PFSK-1 (cell line): ENCODE results near the gene FAM117A.

Experiments used
- FOXP2 ChIP-seq: optimal IDR thresholded peaks from 2 replicates; pipeline ENCODE3; 2011; ENCODE audit warnings: borderline replicate concordance, control low read depth, inconsistent platforms; ENCODE audit not compliant: insufficient read depth; ENCODE audit errors: extremely low read length, extremely low read depth
- POLR2AphosphoS5 ChIP-seq: IDR thresholded peaks from 2 replicates; pipeline ENCODE4 v1.6.1; 2012; ENCODE audit warnings: low read depth, mild to moderate bottlenecking, control low read depth, low read length, moderate library complexity
- SIN3A ChIP-seq: IDR thresholded peaks from 2 replicates; pipeline ENCODE4 v1.6.1; 2012; ENCODE audit warnings: mild to moderate bottlenecking, low read length, moderate library complexity, borderline replicate concordance; ENCODE audit not compliant: insufficient read depth
- TAF1 ChIP-seq: IDR thresholded peaks from 2 replicates; pipeline ENCODE4 v1.6.1; 2012; ENCODE audit warnings: low read length, control low read depth, borderline replicate concordance; ENCODE audit not compliant: insufficient read depth
- TF ChIP-seq, protein P1 (sequence below), 2 experiments: IDR thresholded peaks; 2 replicates each; pipeline versions ENCODE4 v1.6.1 to v1.8.0; 2011 to 2012; ENCODE audit warnings: low read depth in 2 of 2, low read length in 2 of 2, control low read depth in 1 of 2, inconsistent platforms in 1 of 2, mild to moderate bottlenecking in 1 of 2, moderate library complexity in 1 of 2; ENCODE audit not compliant: insufficient read depth in 1 of 2

Gene FAM117A

DNA sequence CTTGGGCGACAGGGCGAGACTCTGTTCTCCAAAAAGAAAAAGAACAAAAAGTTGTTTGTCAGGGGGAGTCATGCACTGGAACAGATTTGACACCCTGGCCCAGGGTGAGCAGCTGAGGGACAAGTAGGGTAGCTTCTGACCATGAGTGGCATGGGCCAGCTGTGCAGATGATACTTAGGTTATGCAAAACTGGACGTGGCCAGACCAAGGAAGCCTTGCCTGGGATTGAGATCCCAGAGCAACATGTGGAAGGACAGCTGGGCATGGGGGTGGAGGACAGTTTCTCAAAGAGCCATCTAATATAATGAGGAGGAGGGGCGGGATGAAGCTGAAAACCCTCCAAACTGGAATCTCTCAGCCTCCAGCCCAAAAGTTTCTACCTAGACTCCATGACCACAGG is 36.6 kb downstream of the FAM117A start:
- no peak for TF ChIP-seq SIN3A
- TF ChIP-seq, protein P1, sequence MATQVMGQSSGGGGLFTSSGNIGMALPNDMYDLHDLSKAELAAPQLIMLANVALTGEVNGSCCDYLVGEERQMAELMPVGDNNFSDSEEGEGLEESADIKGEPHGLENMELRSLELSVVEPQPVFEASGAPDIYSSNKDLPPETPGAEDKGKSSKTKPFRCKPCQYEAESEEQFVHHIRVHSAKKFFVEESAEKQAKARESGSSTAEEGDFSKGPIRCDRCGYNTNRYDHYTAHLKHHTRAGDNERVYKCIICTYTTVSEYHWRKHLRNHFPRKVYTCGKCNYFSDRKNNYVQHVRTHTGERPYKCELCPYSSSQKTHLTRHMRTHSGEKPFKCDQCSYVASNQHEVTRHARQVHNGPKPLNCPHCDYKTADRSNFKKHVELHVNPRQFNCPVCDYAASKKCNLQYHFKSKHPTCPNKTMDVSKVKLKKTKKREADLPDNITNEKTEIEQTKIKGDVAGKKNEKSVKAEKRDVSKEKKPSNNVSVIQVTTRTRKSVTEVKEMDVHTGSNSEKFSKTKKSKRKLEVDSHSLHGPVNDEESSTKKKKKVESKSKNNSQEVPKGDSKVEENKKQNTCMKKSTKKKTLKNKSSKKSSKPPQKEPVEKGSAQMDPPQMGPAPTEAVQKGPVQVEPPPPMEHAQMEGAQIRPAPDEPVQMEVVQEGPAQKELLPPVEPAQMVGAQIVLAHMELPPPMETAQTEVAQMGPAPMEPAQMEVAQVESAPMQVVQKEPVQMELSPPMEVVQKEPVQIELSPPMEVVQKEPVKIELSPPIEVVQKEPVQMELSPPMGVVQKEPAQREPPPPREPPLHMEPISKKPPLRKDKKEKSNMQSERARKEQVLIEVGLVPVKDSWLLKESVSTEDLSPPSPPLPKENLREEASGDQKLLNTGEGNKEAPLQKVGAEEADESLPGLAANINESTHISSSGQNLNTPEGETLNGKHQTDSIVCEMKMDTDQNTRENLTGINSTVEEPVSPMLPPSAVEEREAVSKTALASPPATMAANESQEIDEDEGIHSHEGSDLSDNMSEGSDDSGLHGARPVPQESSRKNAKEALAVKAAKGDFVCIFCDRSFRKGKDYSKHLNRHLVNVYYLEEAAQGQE (IDR thresholded peaks at IDR 0.05; ENCODE audit: insufficient read depth in 1 of 2, low read depth in 2 of 2, low read length in 2 of 2): no peak
- no peak for TF ChIP-seq POLR2AphosphoS5
- no peak for TF ChIP-seq FOXP2
- TF ChIP-seq TAF1: no peak

DNA sequence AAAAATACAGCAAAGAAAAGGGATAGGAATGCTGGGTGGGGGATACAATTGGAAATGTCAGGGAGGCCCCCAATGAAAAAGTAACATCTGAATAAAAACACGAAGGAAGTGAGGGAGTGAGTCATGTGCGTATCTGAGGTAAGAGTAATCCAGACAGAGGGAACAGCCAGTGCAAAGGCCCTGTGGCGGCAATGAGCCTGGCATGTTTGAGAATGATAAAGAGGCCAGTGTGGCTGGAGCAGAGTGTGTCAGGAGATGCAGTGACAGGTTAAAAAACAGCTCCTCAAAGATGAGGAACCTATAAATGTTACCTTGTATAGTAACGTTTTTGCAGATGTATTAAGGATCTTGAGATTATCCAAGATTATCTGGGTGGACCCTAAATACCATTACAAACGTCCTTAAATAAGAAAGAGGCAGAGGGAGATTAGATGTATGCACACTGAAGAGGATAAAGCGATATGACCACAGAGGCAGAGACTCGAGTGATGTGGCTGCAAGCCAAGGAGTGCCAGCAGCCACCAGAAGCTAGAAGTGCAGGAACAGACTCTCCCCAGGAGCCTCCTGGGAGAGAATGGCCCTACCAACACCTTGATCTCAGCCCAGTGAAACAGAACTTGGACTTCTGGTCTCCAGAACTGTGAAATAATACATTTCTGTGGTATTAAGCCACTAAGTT is 38.3 kb downstream of the FAM117A start:
- TF ChIP-seq TAF1 (no peak), FOXP2 (no peak)

DNA sequence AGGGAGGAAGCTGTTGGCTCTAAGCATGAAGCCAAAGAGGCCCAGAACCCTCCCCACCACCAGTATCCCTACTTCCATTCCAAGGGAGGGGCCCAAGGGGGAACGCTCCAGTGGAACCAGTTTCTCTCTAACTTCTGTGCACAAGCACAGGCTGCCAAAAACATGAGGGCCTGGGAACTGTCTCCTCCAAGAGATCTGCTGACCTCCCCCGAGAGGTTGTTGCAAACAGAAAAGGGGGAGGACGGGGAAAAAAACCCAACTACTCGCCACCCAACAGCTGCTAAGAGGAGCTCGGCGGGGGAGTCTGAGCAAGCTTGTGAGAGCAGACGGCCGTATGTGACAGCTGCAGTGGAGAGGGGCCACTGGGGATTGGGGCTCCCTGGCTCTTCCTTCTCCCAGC is 40.5 kb downstream of the FAM117A start:
- TF ChIP-seq POLR2AphosphoS5 (no peak), SIN3A (no peak), TAF1 (no peak), FOXP2 (no peak)
- TF ChIP-seq, protein P1 (IDR thresholded peaks at IDR 0.05; ENCODE audit: insufficient read depth in 1 of 2, low read depth in 2 of 2, low read length in 2 of 2): no peak

GRCh38 chr17:49722066-49722465 is 41.9 kb downstream of the FAM117A start:
- TF ChIP-seq POLR2AphosphoS5 (no peak), SIN3A (no peak), TAF1 (no peak), FOXP2 (no peak)
- TF ChIP-seq, protein P1 (IDR thresholded peaks at IDR 0.05; ENCODE audit: insufficient read depth in 1 of 2, low read depth in 2 of 2, low read length in 2 of 2): no peak

DNA sequence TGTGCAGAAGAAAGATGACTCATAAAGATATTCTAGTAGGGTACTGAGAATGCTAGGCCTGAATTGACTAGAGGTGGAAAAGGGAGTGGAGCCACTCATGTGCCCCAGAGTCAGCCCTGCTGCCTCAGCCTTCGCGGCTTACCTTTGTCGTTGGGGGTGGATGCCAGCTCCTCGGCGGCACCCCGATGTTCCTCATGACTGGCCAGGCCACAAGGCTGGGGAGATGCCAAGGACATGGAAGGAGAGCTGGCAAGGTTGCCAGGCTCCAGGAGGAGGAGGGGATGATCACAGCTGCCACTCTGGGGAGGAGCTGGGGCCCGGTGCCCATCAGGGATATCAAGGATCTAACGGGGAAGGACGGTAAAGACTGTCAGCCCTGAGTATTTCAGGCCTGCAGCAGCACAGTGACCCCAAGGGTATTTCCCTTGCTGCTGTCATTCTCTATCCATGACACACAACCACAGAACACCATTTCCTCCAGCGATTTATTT is 46.5 kb downstream of the FAM117A start:
- TF ChIP-seq TAF1: no peak
- TF ChIP-seq, protein P1 (IDR thresholded peaks at IDR 0.05; ENCODE audit: insufficient read depth in 1 of 2, low read depth in 2 of 2, low read length in 2 of 2): no peak
- no peak for TF ChIP-seq SIN3A
- TF ChIP-seq FOXP2: no peak
- no peak for TF ChIP-seq POLR2AphosphoS5
